Activated T-cell treated with anti-CD3 and anti-CD28 coated beads for 24 hours (primary cell): Measurements from ENCODE around the gene WNT9A.

ENCODE experiments used
- DNase-seq: peaks from one replicate; pipeline ENCODE4 v3.0.0-alpha.2; 2020; ENCODE audit warnings: low read depth

Gene WNT9A

DNA sequence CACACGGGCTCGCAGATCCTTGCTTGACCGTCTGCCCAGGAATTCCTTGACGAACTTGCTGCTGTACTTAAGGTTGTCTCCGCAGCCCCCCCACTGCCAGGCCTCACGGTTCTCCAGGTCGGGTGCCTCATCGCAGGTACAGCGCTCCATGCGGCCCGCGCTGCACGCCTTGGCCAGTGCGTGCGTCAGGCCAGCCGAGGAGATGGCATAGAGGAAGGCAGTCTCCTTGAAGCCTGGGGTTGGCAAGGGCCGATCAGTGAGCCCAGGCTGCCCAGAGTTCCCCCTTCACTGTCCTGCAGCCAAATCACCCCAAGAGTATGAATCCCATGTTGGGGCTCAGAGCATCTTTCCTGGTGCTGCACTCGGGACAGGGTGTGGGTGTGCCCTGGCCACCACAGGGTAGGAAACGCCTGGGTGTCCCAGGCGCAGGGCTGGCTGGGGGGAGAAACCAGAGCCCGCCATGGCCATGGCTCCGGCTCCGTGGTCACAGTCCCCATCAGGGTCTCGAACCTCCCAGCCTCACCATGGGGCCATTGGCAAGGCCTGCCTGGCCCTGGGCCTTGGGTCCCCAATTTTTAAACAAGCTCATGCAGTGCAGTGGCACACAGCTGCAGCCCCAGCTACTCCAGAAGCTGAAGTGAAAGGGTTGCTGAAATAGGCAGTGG lies 23.4 kb downstream of the WNT9A start:
- no peak for DNase-seq

DNA sequence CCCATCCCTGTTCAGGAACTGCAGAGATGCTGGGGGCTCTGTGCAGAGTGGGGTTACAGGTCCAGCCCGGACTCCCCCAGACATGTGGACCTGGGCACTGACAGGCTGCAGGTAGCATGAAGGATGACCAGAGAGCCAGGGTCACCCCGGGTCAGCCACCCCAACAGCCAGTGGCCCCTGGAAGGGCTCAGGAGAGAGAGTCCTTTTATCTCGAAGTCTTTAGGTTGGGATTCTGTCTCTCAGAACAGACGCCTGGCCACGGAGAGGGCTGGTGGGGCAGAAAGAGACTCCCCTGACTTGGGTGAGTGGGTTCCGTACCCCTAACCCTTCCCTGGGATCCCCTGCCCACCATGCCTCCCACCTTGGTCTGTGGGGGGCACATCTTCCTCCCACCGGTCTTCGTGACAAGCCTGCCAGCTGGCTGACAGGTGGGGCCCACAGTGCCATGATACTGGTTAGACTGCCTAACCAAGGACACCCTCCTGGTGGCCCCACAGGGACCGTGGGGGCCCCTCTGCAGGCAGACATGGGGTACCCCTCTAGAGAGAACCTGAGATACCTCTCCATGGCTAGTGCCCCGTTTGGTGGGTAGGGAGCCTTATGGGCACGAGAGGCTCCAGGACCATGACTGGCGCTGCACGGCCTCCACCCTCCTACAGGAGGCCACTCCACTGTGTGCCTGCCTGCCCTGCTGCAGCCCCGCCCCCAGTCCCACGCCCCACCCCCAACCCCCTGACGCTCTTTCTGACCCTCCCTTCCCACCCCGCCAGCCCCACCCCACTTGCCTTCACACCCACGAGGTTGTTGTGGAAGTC lies 24.2 kb downstream of the WNT9A start:
- no peak for DNase-seq

DNA sequence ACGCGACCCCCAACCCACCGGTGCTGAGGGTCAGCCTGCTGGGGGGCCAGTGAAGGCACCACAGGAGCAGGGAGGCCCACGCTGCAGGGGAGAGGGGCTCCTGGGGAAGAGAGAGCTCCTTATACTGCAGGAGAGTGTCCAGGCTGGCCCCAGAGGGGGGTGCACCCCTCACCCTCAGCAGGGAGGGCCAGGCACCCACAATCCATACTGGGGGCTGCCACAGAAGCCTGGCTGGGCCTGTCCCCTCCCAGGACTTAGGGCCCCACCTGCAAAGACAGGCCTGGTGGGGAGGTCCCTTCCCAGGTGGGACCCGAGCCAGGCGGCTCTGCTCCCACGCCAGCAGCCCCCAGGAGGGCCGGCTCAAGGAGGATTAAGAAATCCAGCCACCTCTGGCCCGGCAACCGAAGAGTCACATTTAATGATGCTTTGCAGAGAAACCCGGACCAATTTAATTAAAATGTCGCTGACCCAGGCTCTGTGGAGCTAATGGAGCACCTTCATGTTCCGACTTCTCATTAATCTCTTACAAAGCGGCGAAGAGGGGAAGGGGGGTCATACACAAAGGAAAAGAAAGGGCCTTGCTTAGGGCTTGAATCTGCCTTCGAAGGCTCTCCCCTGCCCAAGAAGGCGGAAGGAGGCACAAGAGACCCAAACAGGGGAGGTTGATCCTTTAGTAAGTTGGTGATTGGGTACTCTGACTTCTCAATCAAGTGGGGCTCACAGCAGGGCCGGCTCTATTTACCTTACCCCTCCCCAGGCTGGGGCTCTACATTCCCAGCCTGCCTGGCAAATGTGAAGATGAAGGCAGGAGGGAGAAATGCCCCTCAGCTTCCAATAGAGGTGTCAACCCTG lies 25.0 kb downstream of the WNT9A start:
- no peak for DNase-seq

DNA sequence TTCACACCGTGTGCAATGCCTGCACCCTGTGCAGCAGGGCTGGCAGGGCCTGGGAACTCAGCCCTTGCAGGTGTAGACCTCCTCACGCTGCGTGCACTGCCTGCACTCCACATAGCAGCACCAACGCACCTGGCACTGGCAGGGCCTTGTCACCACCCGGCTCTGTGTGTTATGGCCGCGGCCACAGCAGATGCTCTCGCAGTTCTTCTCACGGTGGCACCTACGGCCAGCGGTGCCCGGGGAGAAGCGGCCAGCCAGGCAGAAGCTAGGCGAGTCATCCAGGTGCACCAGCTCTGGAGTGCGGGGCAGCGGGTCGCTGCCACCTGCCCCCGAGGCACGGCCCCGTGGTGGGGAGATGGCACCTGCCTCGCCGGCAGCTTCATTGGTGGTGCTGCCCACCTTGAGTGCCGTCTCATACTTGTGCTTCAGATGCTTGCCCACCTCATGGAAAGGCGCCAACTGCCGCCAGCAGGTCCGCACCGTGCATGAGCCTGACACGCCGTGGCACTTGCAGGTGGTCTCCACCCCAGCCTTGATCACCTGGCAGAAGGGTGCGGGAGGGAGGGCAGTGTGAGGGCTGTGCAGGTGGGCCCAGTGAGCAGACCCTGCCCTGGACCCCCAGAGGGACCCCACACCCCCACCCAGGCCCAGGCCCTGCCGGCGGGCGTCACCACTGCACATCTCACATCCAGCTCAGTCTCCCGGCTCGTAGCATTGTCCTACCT lies 26.1 kb downstream of the WNT9A start:
- DNase-seq = no peak

DNA sequence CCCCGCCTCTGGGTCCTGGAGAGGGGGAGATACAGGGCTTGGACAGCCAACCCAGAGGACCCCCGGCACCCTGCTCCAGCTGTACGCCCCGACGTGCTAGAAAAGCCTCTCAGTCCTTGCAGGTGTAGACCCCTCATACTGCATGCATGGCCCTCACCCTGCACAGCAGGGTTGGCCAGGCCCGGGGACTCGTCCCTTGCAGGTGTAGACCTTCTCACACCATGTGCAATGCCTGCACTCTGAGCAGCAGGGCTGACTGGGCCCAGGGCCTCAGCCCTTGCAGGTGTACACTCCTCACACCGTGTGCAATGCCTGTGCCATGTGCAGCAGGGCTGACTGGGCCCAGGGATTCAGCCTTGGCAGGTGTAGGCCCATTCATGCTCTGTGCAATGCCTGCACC lies 26.8 kb downstream of the WNT9A start:
- no peak for DNase-seq

DNA sequence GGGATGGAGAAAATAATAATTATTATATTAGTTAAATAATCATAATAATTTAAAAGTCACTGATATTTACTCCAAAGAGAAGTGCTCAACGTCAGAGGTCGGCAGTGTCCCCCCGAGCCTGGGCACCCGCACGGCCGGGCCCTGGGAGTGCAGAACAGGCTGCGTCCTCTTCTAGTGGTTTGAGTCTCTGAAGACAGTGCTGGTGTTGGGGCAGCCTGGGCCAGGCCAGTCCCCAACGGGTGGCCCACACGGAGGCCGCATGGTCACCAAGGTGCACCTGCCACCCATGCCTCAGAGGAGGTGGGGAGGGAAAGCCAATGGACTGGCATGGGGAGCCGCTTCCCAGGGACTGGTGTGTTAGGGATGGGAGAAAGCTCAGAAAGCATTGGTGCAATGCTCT lies 27.3 kb downstream of the WNT9A start:
- DNase-seq = no peak

DNA sequence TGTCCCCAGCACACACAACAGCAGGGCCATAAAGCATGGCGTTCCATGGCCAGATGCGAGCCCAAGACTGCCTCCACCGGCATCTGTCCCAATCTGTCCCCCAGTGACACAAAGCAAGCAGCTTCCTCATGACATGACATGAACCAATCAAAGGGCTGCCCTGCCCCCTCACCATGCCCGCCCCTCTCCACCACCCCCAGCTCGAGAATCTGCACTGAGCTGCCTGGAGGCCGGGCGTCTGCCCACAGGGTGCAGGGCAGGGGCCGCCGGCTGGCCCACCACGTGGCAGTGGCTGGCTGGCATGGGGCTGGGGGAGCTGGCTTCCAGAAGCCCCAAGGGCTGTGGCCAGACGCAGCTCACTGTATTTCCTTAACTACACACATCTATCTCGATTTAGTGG lies 27.8 kb downstream of the WNT9A start:
- DNase-seq = no peak

DNA sequence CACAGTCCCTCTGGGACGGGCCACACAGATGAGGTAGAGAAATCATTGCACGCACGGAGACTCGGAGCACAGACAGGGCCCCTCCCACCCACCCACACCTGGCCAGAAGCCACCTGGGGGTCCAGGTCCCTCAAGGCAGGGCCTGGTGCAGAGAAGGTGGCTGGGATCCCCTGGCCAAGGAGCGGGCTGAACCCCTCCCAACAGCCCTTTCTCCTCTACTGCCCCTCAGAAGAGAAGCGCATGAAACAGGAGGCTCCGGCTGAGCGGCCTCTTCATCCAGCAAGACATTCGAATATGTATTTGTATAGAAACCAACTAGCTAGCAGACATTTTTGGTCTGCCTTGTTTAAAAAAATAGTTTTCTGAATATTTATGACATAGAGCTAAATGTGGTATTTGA lies 29.0 kb downstream of the WNT9A start:
- DNase-seq = no peak

DNA sequence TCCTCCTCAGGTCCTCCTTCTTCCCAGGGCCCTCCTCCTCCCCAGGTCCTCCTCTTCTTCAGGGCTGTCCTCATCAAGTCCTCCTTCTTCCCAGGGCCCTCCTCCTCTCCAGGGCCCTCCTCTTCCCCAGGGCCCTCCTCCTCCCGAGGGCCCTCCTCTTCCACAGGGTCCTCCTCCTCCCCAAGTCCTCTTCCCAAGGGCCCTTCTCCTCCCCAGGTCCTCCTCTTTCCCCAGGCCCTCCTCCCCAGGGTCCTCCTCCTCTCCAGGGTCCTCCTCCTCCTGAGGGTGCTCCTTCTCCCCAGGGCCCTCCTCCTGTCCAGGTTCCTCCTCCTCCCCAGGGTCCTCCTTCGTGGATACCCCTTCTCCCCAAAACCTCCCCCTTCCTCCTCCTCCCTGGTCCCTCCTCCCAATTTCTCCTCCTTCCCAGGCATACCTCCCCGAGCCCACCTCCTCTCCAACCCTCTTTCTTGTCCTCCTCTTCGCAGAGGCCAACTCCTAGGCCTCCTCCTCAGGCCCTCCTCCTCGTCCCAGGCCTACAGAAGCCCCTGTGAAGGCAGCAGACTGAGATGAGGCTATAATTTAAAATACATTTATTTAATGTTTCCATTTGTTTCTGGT lies 29.5 kb downstream of the WNT9A start:
- no peak for DNase-seq

DNA sequence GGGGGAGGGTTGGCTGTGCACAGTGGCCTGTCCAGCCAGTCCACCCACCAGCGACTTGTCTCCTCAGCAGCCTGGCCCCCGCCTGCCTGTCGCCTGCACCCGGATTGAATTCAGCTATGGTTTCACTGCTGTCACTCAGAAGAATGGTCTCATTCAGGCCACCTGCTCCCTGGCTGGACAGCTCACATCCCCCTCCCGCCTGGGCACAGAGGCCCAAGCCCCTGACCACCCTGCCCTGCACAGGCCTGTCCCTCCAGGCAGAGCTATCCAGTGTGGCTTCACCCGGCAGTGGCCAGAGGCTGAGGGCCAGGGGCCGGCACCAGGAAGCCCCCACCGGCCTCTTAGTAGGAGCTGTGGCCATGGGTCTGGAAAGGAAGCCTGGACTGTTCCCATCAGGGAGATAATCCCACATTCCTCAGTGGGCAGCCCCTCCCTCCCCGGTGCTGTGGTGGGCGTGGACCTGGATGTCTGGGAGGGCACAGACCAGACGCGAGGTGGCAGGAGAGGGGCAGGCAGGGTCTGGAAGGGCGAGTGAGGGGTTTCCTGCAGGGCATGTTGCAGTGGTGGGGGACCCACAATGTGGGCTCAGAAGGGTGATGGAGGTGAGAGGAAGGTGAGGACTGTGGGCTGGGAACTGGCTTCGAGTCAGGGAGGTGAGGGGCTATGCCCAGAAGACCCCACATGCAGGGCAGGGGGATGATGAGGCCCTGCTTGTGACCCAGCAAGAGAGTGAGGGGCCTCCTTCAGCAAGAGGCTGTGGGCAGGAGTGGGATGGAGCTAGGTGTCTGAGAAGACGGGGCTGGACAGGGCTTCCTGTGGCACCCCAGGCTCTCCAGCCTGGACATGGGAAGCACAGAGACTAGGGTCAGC lies 30.4 kb downstream of the WNT9A start:
- DNase-seq = no peak

DNA sequence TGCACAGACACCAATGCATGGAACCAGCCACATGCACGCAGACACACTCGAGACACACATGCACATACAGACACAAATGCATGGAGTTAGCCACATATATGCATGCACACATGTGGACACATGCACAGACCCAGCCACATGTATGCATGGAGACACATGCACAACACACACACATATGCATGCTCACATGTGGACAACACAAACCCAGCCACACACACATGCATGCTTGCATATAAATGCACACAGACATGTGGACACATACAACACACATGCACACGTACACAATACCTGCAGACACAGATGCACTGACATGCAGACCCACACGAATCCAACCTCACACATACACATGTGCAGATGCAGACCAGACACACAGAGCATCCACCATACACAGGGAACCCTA lies 31.1 kb downstream of the WNT9A start:
- DNase-seq = no peak

DNA sequence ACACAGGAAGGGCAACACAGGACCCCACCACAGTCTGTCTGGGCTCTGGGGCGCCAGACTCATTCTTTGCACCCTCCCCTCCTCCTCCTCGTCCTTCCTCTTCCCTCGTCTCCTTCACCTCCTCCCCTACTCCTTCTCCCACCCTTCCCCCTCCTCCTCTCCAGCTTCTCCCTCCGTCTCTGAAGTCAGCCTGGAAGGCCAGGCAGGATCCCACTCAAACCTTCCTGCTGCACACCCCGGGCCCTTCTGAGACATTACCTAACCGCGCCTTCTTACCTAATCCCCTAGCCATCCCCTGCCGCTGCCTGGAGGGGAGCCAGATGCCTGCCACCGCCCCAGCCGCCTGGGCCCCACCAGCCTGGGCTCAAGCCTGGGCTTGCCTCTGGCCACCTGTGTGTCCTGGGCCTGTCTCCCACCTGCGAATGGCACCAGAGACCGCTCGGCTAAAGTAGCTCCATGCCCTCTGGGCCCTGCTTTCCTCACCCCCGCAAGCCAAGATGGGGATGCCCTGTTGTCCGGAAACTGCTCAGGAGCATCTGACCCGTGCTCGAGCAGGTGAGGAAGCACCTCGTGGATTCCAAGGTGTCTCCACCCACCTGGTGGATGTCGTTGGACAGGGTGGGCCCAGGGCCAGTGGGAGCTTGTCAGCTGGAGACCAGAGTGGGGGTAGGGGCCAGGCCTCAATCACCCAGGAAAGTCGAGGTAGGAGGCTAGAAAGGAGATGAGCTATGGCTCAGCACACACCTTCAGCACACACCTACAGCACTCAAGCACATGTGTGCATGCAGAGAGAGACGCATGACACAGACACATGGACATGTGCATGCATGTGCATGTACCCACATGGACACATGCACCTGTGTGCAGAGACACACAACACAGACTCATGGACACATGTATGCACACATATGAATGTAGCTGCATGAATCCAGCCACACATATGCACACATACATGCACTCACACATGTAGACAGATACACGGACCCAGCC lies 31.9 kb downstream of the WNT9A start:
- no peak for DNase-seq

DNA sequence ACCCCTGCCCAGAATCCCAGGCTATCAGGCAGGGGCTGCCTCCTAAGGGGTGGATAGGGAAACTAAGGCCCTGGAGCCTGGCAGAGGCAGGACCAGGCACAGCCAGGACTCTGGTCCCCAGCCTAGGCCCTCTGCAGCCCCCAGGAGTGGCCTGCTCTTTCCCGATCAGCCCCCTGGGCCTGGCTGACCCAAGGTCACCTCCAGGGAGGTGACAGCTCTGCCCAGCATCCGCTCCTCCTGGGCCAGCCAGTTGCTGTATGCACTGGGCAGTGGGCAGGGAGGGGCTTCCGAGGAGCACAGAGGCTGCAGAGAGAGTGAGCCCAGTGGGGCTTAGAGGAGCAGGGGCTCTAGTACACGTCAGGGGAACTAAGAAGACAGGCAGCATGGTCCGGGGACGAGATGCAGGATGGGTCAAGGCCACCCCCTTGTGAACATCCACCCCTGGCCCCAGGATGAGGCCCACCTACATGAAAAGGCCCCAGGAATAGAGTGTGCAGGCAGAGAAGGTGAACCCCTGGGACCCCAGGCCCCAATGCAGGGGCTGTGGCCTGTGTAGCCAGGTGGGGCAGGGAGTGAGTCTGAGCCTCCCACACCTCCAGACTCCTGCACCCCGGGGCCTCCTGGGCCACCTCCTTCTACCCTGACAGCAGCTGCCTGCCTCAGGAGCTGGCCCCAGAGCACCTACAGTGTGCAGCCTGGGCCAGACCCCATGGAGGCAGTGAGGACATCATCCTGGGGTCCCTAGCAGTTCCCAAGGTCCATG lies 32.8 kb downstream of the WNT9A start:
- no peak for DNase-seq

DNA sequence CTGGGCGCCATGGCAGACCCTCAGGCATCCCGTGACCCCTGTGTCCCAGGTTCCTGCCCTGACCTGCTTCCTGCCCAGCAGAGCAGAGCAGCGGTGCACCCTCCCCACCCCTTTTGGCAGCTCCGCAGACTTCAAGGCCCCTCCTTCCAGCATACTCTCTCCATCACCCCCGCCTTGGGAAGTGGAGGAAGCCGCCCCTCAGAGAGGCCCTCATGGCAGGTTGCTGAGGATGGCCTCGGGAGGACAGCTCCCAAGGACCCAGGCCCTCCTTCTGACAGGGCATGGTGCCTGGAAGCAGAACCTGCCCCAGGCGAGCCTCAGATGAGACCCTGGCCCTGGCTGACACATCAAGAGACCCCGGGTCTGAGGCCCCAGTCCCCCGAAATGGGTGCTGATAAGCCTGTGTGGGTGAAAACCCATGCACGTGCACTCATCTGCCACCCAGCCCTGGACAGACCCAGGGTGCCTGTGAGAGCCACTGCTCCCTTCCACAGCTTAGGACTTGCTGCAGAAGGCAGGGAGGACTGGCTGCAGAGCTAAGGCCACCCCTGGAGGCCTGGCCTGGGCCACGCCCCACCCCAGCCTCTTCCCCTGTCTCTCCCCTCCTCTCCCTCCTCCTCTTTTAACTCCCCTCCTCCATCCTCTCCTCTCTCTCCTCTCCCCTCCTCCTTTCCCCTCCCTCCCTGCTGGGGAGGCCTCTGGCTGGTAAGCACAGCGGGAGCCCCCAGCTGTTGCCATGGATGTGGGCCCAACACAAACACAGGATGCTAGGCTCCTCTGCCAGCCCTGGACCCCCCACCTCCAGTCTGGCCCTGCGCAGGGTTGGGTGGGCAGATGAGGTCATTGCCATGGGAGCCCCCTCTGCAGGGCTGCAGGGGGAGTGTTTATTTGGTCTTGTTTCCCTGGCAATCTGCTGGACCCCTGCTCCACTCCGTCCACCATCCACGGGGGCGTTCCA lies 33.7 kb downstream of the WNT9A start:
- no peak for DNase-seq

DNA sequence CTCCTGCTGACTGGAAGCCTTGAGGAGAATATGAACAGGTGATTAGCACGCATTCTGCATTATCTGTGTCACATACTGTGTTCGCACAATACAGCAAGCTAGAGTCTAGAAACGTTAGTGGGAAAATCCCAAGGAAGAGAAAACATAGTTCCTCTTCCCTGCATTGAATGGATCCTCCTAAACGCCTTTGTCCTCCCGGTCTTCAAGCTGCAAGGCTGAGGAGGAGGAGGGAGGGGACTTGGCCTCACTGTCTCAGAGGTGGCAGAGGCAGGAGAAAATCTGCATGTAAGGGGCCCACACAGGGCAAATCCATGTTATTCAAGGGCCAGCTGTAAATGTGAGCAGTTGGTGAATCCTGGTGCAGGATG lies 34.4 kb downstream of the WNT9A start:
- DNase-seq = no peak

DNA sequence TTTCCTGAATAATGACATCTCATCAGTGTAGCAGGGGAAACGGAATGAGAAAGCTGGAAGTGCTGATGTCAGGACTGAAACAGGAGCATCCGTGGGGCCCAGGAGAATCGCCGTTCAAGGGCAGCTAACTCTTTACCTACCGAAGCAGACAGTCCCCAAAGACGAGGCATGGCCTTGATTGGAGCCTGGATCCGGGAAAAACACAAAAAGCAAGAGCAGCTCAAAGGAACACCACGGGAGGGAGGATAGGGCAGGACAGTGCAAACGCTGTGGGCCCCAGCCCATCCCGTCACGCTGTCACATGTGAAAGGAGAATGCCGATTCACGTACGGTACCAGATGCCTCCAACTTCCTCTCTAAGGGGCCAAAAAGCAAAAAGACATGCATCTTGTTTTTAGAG lies 34.9 kb downstream of the WNT9A start:
- no peak for DNase-seq

DNA sequence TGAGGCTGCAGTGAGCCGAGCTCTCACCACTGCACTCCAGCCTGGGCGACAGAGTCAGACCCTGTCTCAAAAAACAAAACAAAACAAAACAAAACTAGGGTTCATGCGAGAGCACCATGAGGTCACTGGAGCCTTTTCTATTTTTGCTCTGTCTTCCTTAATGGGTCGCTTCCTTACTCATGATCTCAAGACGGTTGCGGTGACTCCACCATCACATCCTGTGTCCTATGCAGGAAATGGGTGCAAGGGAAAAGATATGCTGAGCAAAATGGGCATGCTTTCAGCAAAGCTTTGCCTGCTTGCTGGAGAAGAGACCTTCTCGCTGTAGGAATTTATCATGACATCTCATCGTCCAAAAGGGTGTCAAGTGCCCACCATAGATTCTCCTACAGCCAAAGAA lies 36.4 kb downstream of the WNT9A start:
- no peak for DNase-seq
